Skeletal muscle tissue (tissue), 4 donors: ENCODE measurements around the gene HYLS1. TPM values are rescaled to one million over a fixed set of nuclear protein-coding genes. Genes with fewer than 3 reads are reported as not detected.

Experiments used
- H3K27ac ChIP-seq: one replicate; pipeline ENCODE4 v1.7.0; 2013; ENCODE audit warnings: mild to moderate bottlenecking, low read depth, low read length, inconsistent platforms
- H3K27me3 ChIP-seq, 3 donors: one replicate each; pipeline ENCODE4 v1.7.0; 2013; ENCODE audit warnings: low read length in 3 of 3; ENCODE audit not compliant: control insufficient read depth in 3 of 3, insufficient read depth in 3 of 3
- H3K36me3 ChIP-seq, 3 donors: one replicate each; pipeline ENCODE4 v1.7.0; 2013; ENCODE audit warnings: low read length in 3 of 3; ENCODE audit not compliant: control insufficient read depth in 3 of 3, insufficient read depth in 3 of 3
- H3K4me1 ChIP-seq, 3 donors: one replicate each; pipeline ENCODE4 v1.7.0; 2013; ENCODE audit warnings: low read length in 3 of 3, mild to moderate bottlenecking in 3 of 3; ENCODE audit not compliant: control insufficient read depth in 3 of 3, insufficient read depth in 3 of 3
- H3K4me3 ChIP-seq, 3 donors: one replicate each; pipeline ENCODE4 v1.7.0; 2013; ENCODE audit warnings: low read length in 3 of 3
- H3K9ac ChIP-seq, 3 donors: one replicate each; pipeline ENCODE4 v1.7.0; 2013; ENCODE audit warnings: low read length in 3 of 3, mild to moderate bottlenecking in 3 of 3, moderate library complexity in 2 of 3, low read depth in 1 of 3
- H3K9me3 ChIP-seq, 3 donors: one replicate each; pipeline ENCODE4 v1.7.0; 2013; ENCODE audit warnings: low read length in 3 of 3; ENCODE audit not compliant: control insufficient read depth in 3 of 3
- total RNA-seq: library from RNA; depleted of rRNA; stranded (reverse); fragments of >200 nt; gene quantifications from one replicate; pipeline ENCODE4 v1.2.3, GENCODE V29; 2014
- donor health status: Osteomylitis.

HYLS1 gene
- total RNA-seq, 1 donor from 2014 or later: 5.2 TPM

DNA sequence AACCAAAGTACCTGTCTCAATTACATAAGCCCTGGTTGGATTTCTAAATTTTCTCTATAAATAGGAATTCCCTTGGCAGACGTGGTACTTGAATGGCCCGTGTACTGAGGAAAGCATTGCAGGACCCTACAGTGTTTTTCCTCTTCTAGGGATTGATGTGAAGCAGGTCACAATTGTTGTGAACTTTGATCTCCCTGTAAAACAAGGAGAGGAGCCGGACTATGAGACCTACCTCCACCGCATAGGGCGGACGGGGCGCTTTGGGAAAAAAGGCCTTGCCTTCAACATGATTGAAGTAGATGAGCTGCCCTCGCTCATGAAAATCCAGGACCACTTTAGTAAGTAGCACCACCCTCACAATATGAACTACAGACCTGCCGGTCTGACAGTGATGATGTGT, 33.6 kb downstream of the HYLS1 start:
- no peaks in the 10 kb centered on the region for H3K36me3 ChIP-seq
- no peak overlapping the region for H3K4me3 ChIP-seq

GRCh38 chr11:125922156-125922555, 34.7 kb downstream of the HYLS1 start:
- Histone ChIP-seq H3K4me3 (no peak overlapping the region), H3K9ac (no peak overlapping the region)

More for the DNA sequence above, 33.6 kb downstream of the HYLS1 start:
- Histone ChIP-seq H3K27me3 (peaks cover 5 to 15% (median 14%) of the 10 kb centered on the region in 3 donors), H3K27ac (no peak overlapping the region), H3K4me1 (no peaks in the 10 kb centered on the region), H3K9me3 (no peaks in the 10 kb centered on the region), H3K9ac (no peak overlapping the region)

GRCh38 chr11:125923012-125923579, 35.6 kb downstream of the HYLS1 start:
- Histone ChIP-seq H3K4me3 (no peak overlapping the region), H3K9me3 (no peaks in the 10 kb centered on the region), H3K9ac (no peak overlapping the region), H3K4me1 (no peaks in the 10 kb centered on the region), H3K27ac (no peak overlapping the region), H3K36me3 (no peaks in the 10 kb centered on the region), H3K27me3 (peaks cover 0 to 10% (median 7%) of the 10 kb centered on the region in 3 donors)

More at GRCh38 chr11:125922156-125922555, 34.7 kb downstream of the HYLS1 start:
- H3K36me3 ChIP-seq: no peaks in the 10 kb centered on the region
- H3K4me1 ChIP-seq: no peaks in the 10 kb centered on the region
- H3K27me3 ChIP-seq: peaks cover under 1 to 10% (median 9%) of the 10 kb centered on the region in 3 donors
- H3K9me3 ChIP-seq: no peaks in the 10 kb centered on the region
- no peak overlapping the region for H3K27ac ChIP-seq

DNA sequence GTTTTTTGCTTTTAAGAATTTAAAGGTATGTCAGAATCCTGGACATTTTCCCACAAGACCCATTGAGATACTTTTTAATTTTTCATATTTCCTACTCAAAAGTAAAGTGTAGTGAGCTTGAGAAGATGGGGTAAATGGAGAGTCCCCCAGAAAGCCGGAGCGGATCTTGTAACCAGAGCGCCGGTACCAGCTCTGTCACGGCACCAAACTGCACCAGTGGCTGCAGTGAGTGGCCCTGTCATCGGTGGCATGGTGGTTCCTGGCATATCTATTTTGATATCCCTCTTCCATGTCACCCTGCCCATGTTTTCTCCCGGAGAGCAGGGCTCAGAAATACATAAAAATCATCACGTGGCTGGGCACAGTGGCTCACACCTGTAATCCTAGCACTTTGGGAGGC, 36.2 kb downstream of the HYLS1 start:
- Histone ChIP-seq H3K4me3 (no peak overlapping the region), H3K9me3 (no peaks in the 10 kb centered on the region), H3K9ac (no peak overlapping the region), H3K36me3 (no peaks in the 10 kb centered on the region), H3K27me3 (peaks cover 0 to 7% (median 3%) of the 10 kb centered on the region in 3 donors), H3K4me1 (no peaks in the 10 kb centered on the region), H3K27ac (no peak overlapping the region)

DNA sequence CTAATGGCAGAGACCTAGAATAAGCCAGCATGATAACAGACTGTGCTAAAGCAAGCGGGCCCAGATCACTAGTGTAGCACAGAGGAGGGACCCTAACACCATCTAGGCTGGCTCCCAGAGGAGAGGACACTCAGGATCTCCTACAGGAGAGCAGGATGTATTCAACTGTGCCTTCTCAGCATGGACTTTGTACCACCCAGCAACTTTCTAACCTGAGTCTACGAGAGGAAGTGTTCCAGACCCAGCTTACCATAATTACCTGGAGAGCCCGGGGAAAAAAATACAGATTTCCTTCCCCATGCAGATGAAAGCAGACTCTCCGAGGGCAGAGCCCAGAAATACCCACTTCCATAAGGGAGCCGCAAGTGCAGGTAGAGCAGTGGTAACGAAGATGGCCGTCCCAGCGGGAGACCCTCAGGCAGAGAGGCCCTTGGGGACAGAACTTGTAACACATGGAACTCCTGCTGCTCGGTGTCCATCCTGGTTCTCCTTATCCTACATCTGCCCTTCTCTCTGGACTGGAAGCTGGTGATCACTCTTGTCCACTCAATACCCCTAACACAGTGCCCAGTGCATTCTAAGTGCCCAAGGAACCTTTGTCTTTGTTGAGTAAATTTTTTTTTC, 37.0 kb downstream of the HYLS1 start:
- no peak overlapping the region for H3K9ac ChIP-seq
- no peak overlapping the region for H3K4me3 ChIP-seq

GRCh38 chr11:125925247-125925740, 37.8 kb downstream of the HYLS1 start:
- no peaks in the 10 kb centered on the region for H3K4me1 ChIP-seq
- no peaks in the 10 kb centered on the region for H3K9me3 ChIP-seq
- no peak overlapping the region for H3K9ac ChIP-seq
- no peak overlapping the region for H3K27ac ChIP-seq
- no peak overlapping the region for H3K4me3 ChIP-seq
- peaks cover 0 to 5% (median 0%) of the 10 kb centered on the region in 3 donors for H3K27me3 ChIP-seq
- no peaks in the 10 kb centered on the region for H3K36me3 ChIP-seq

More for the DNA sequence above, 37.0 kb downstream of the HYLS1 start:
- Histone ChIP-seq H3K4me1 (no peaks in the 10 kb centered on the region), H3K9me3 (no peaks in the 10 kb centered on the region), H3K36me3 (no peaks in the 10 kb centered on the region), H3K27ac (no peak overlapping the region), H3K27me3 (peaks cover 0 to 3% (median 2%) of the 10 kb centered on the region in 3 donors)

DNA sequence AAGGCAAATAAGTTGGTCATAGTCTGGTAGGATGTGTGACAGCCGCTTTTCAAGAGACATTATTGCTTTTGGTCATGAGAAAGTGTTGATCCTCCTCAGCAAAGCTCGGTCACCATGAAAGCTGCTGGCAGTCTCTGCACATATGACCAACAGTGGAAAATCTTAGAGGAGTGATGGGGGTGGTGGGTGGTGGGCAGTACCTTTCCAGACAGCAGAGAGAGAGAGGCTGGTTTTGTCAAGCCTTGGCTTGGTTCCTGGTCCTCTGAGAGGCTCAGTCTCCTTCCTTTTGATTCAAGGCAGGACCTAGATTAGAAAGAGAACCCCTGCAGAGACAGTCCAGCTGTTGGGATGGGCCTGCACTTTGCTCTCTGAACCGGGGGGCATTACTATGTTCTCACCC, 38.3 kb downstream of the HYLS1 start:
- Histone ChIP-seq H3K4me3 (no peak overlapping the region), H3K9me3 (no peaks in the 10 kb centered on the region), H3K27me3 (peaks cover 0 to 2% (median 0%) of the 10 kb centered on the region in 3 donors), H3K9ac (no peak overlapping the region), H3K27ac (no peak overlapping the region), H3K4me1 (no peaks in the 10 kb centered on the region), H3K36me3 (no peaks in the 10 kb centered on the region)

DNA sequence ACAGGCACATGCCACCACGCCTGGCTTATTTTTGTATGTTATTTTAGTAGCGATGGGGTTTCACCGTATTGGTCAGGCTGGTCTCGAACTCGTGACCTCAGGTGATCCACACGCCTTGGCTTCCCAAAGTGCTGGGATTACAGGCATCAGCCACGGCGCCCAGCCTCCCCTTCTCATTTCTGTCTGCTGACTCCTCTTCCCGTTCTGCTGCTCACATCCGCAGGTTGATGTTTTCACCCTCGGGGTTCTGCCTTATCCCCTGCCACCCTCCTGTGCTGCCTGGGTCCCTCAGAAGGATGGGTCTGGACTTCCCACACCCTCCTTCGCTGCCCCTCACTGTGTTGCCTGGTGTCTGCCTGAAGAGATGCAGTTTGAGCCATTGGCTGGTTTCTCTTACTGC, 39.2 kb downstream of the HYLS1 start:
- no peak overlapping the region for H3K4me3 ChIP-seq
- peaks cover 0 to 2% (median 0%) of the 10 kb centered on the region in 3 donors for H3K27me3 ChIP-seq
- no peaks in the 10 kb centered on the region for H3K36me3 ChIP-seq
- no peak overlapping the region for H3K27ac ChIP-seq
- H3K9me3 ChIP-seq: no peaks in the 10 kb centered on the region
- no peaks in the 10 kb centered on the region for H3K4me1 ChIP-seq
- no peak overlapping the region for H3K9ac ChIP-seq

GRCh38 chr11:125929445-125930075, 42.1 kb downstream of the HYLS1 start:
- Histone ChIP-seq H3K9ac (no peak overlapping the region), H3K27ac (no peak overlapping the region), H3K4me3 (no peak overlapping the region), H3K27me3 (peaks cover 0 to 2% (median 0%) of the 10 kb centered on the region in 3 donors), H3K4me1 (no peaks in the 10 kb centered on the region), H3K36me3 (no peaks in the 10 kb centered on the region), H3K9me3 (no peaks in the 10 kb centered on the region)

DNA sequence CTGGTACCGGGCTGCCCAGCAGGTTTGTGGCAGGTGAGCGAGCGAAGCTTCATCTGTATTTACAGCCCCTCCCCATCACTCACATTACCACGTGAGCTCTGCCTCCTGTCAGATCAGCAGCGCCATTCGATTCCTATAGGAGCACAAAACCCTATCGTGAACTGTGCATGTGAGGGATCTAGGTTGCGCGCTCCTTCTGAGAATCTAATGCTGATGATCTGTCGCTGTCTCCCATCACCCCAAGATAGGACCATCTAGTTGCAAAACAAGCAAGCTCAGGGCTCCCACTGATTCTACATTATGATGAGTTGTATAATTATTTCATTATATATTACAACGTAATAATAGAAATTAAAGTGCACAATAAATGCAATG, 42.6 kb downstream of the HYLS1 start:
- H3K4me1 ChIP-seq: no peaks in the 10 kb centered on the region
- H3K36me3 ChIP-seq: no peaks in the 10 kb centered on the region
- H3K27ac ChIP-seq: no peak overlapping the region
- no peaks in the 10 kb centered on the region for H3K9me3 ChIP-seq
- no peak overlapping the region for H3K4me3 ChIP-seq
- H3K27me3 ChIP-seq: peaks cover 0 to 2% (median 0%) of the 10 kb centered on the region in 3 donors
- no peak overlapping the region for H3K9ac ChIP-seq
